ENCODE measurements around the gene LSAMP. TPM values are rescaled to one million over a fixed set of nuclear protein-coding genes. Genes with fewer than 3 reads are reported as not detected.

LSAMP gene
- total RNA-seq, 1 experiment from 2014 or later = 3.1 TPM

DNA sequence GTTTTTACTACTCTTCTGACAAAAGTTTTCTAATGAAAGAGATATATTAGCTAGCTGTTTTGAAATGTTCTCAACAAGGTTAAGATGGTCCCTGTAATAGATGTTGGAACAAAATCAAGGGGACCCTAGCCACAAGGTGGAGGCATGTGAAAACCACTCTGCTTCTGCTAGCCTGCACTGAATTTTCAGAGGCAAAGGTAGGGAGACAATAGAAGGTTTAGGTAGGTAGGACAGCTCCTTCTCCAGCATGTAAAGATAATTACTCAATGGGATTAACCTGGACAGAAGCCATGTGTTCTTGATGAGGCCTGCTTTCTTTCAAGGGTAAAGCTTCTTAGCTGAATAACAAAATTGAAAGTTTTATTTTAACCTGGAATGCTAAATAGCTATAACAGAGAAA lies 333.5 kb downstream of the LSAMP start:
- H3K27ac ChIP-seq (ENCODE audit: low read length) = no peak overlapping the region
- DNase-seq (ENCODE audit: low read depth, low spot score) = no peak
- no peak for ATAC-seq

DNA sequence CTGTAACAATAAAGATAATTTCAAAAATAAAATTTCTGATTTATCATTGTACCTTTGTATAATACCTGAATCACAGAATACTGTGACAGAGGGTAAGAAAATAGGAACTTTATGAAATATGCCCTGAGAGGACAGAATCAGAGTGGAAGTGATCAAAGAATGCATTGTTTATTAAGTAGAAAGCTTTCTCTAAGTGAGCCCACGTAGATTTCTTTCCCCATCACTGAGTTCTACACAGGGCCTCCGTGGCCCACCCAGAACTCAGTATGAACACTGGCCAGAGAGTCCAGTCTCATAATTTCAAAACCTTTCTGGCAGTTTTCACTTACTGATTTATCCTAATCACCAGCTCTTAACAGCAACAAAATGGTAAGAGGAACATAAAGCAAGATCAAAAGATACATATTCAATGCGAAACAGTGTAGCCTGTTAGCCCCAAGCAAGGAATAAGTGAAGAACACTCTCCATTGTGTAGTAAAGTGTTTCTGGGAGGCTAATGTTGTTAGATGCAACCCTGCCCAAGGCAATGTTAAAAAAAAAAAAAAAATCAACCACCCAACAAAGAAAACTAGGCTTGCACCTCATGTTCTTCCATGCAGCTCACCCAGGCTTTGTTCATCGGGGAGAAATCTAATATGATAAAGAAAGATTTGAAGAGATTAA lies 341.3 kb downstream of the LSAMP start:
- intact Hi-C loops (cut with micrococcal nuclease; ENCODE audit: unreplicated experiment) = no loop called here
- no peak overlapping the region for H3K27ac ChIP-seq (ENCODE audit: low read length)
- no peaks in the 10 kb centered on the region for H3K4me1 ChIP-seq (ENCODE audit: control insufficient read depth, insufficient read depth, low read length)
- BruUV-seq (replicated peaks) = no TSS peak
- H3K9me3 ChIP-seq (ENCODE audit: control insufficient read depth, insufficient read depth, low read depth, low read length) = no peaks in the 10 kb centered on the region
- ChIA-PET POLR2A (no interaction called here), CTCF (no interaction called here)
- in situ Hi-C loops (cut with HindIII; ENCODE audit: low pct_unique_long_range_greater_than_20kb, low sequenced_read_pairs) = no loop called here
- H3K27me3 ChIP-seq (ENCODE audit: control insufficient read depth, insufficient read depth, low read length) = no peaks in the 10 kb centered on the region
- H3K4me3 ChIP-seq (ENCODE audit: low read depth in 2 of 2, low read length in 2 of 2) = no peak overlapping the region
- DNase-seq (ENCODE audit: low read depth, low spot score) = no peak
- H3K36me3 ChIP-seq (ENCODE audit: control insufficient read depth, insufficient read depth, low read length) = no peaks in the 10 kb centered on the region
- TF ChIP-seq POLR2AphosphoS5 (IDR thresholded peaks at IDR 0.05; ENCODE audit: low read depth, low read length) = no peak
- TF ChIP-seq, protein P1, sequence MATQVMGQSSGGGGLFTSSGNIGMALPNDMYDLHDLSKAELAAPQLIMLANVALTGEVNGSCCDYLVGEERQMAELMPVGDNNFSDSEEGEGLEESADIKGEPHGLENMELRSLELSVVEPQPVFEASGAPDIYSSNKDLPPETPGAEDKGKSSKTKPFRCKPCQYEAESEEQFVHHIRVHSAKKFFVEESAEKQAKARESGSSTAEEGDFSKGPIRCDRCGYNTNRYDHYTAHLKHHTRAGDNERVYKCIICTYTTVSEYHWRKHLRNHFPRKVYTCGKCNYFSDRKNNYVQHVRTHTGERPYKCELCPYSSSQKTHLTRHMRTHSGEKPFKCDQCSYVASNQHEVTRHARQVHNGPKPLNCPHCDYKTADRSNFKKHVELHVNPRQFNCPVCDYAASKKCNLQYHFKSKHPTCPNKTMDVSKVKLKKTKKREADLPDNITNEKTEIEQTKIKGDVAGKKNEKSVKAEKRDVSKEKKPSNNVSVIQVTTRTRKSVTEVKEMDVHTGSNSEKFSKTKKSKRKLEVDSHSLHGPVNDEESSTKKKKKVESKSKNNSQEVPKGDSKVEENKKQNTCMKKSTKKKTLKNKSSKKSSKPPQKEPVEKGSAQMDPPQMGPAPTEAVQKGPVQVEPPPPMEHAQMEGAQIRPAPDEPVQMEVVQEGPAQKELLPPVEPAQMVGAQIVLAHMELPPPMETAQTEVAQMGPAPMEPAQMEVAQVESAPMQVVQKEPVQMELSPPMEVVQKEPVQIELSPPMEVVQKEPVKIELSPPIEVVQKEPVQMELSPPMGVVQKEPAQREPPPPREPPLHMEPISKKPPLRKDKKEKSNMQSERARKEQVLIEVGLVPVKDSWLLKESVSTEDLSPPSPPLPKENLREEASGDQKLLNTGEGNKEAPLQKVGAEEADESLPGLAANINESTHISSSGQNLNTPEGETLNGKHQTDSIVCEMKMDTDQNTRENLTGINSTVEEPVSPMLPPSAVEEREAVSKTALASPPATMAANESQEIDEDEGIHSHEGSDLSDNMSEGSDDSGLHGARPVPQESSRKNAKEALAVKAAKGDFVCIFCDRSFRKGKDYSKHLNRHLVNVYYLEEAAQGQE (IDR thresholded peaks at IDR 0.05; ENCODE audit: insufficient read depth in 1 of 2, low read depth in 2 of 2, low read length in 1 of 2) = no peak
- no peak for TF ChIP-seq TCF7L2 (IDR thresholded peaks at IDR 0.05; ENCODE audit: low read depth, low read length)
- TF ChIP-seq, protein P2, sequence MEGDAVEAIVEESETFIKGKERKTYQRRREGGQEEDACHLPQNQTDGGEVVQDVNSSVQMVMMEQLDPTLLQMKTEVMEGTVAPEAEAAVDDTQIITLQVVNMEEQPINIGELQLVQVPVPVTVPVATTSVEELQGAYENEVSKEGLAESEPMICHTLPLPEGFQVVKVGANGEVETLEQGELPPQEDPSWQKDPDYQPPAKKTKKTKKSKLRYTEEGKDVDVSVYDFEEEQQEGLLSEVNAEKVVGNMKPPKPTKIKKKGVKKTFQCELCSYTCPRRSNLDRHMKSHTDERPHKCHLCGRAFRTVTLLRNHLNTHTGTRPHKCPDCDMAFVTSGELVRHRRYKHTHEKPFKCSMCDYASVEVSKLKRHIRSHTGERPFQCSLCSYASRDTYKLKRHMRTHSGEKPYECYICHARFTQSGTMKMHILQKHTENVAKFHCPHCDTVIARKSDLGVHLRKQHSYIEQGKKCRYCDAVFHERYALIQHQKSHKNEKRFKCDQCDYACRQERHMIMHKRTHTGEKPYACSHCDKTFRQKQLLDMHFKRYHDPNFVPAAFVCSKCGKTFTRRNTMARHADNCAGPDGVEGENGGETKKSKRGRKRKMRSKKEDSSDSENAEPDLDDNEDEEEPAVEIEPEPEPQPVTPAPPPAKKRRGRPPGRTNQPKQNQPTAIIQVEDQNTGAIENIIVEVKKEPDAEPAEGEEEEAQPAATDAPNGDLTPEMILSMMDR (IDR thresholded peaks at IDR 0.05) = no peak
- TF ChIP-seq SIN3A (IDR thresholded peaks at IDR 0.05; ENCODE audit: borderline replicate concordance, insufficient read depth, low read depth, low read length) = no peak
- ATAC-seq = no peak

More for the DNA sequence above, 333.5 kb downstream of the LSAMP start:
- Histone ChIP-seq H3K36me3 (ENCODE audit: control insufficient read depth, insufficient read depth, low read length) (no peaks in the 10 kb centered on the region), H3K4me3 (ENCODE audit: low read depth in 2 of 2, low read length in 2 of 2) (no peak overlapping the region), H3K4me1 (ENCODE audit: control insufficient read depth, insufficient read depth, low read length) (no peaks in the 10 kb centered on the region), H3K9me3 (ENCODE audit: control insufficient read depth, insufficient read depth, low read depth, low read length) (no peaks in the 10 kb centered on the region), H3K27me3 (ENCODE audit: control insufficient read depth, insufficient read depth, low read length) (no peaks in the 10 kb centered on the region)
- ChIA-PET POLR2A (no interaction called here), CTCF (no interaction called here)
- TF ChIP-seq, protein P1 (IDR thresholded peaks at IDR 0.05; ENCODE audit: insufficient read depth in 1 of 2, low read depth in 2 of 2, low read length in 1 of 2) = no peak
- TF ChIP-seq POLR2AphosphoS5 (IDR thresholded peaks at IDR 0.05; ENCODE audit: low read depth, low read length) = no peak
- no peak for TF ChIP-seq TCF7L2 (IDR thresholded peaks at IDR 0.05; ENCODE audit: low read depth, low read length)
- TF ChIP-seq, protein P2 (IDR thresholded peaks at IDR 0.05) = no peak
- no peak for TF ChIP-seq SIN3A (IDR thresholded peaks at IDR 0.05; ENCODE audit: borderline replicate concordance, insufficient read depth, low read depth, low read length)
- BruUV-seq (replicated peaks) = no TSS peak
- intact Hi-C loops (cut with micrococcal nuclease; ENCODE audit: unreplicated experiment) (no loop called here), in situ Hi-C loops (cut with HindIII; ENCODE audit: low pct_unique_long_range_greater_than_20kb, low sequenced_read_pairs) (no loop called here)
